Right atrium auricular region (tissue), 2 donors: Measurements from ENCODE around the gene APBA1. TPM values are rescaled to one million over a fixed set of nuclear protein-coding genes. Genes with fewer than 3 reads are reported as not detected.

Experiments
- DNase-seq: peaks from one replicate; pipeline ENCODE4 v3.0.0-alpha.2; 2019; ENCODE audit warnings: low spot score
- H3K27ac ChIP-seq, 2 donors: fragments of 200-600 bp; sonication (generic); 1 replicate in 1 of 2; 2 replicates in 1 of 2; pipeline ENCODE4 v1.5.1; 2016 to 2019
- H3K27me3 ChIP-seq, 2 donors: fragments of 200-600 bp; sonication (generic); one replicate each; pipeline versions ENCODE4 v1.5.1 to v1.6.0; 2017 to 2019
- H3K36me3 ChIP-seq: fragments of 200-600 bp; sonication (generic); one replicate; pipeline ENCODE4 v1.5.1; 2016
- H3K4me1 ChIP-seq, 2 donors: fragments of 200-600 bp; sonication (generic); one replicate each; pipeline versions ENCODE4 v1.5.1 to v1.6.0; 2017 to 2019
- H3K4me3 ChIP-seq, 2 donors: fragments of 200-600 bp; sonication (generic); 1 replicate in 1 of 2; 2 replicates in 1 of 2; pipeline ENCODE4 v1.5.1; 2017 to 2019; ENCODE audit warnings: mild to moderate bottlenecking in 1 of 2, moderate library complexity in 1 of 2
- H3K9me3 ChIP-seq, 2 donors: fragments of 200-600 bp; sonication (generic); one replicate each; pipeline ENCODE4 v1.5.1; 2019
- CTCF ChIP-seq, 2 donors: fragments of 200-600 bp; sonication (generic); IDR thresholded peaks; one replicate each; pipeline ENCODE4 v1.5.1; 2019; ENCODE audit warnings: antibody characterized with exemption in 2 of 2
- total RNA-seq, 2 donors: library from RNA; depleted of rRNA; stranded (reverse); fragments of >200 nt; gene quantifications; one replicate each; pipeline ENCODE4 v1.1.0, GENCODE V29; 2016

The APBA1 gene
- total RNA-seq, 2 donors from 2014 or later, result 5.6 to 12.1 TPM

- H3K36me3 ChIP-seq, result no peaks in the 10 kb centered on the region
- H3K4me1 ChIP-seq, result no peaks in the 10 kb centered on the region
- no peak overlapping the region for H3K4me3 ChIP-seq
- H3K9me3 ChIP-seq, result no peaks in the 10 kb centered on the region
- H3K27me3 ChIP-seq, result no peaks in the 10 kb centered on the region
- no peak for DNase-seq
- no peak for TF ChIP-seq CTCF (IDR thresholded peaks at IDR 0.05)
- H3K27ac ChIP-seq, result no peak overlapping the region
Observed at GRCh38 chr9:69519470-69520240, 152.5 kb downstream of the APBA1 start.

- TF ChIP-seq CTCF (IDR thresholded peaks at IDR 0.05), result no peak
- H3K9me3 ChIP-seq, result no peaks in the 10 kb centered on the region
- H3K4me1 ChIP-seq, result no peaks in the 10 kb centered on the region
- no peak overlapping the region for H3K27ac ChIP-seq
- H3K4me3 ChIP-seq, result no peak overlapping the region
- DNase-seq, result no peak
- no peaks in the 10 kb centered on the region for H3K36me3 ChIP-seq
- no peaks in the 10 kb centered on the region for H3K27me3 ChIP-seq
Observed at GRCh38 chr9:69516353-69517322, 155.5 kb downstream of the APBA1 start.

GRCh38 chr9:69515810-69516209 lies 156.4 kb downstream of the APBA1 start:
- Histone ChIP-seq H3K27ac (no peak overlapping the region), H3K36me3 (no peaks in the 10 kb centered on the region), H3K4me3 (no peak overlapping the region), H3K9me3 (no peaks in the 10 kb centered on the region), H3K27me3 (no peaks in the 10 kb centered on the region), H3K4me1 (no peaks in the 10 kb centered on the region)
- no peak for TF ChIP-seq CTCF (IDR thresholded peaks at IDR 0.05)
- no peak for DNase-seq

- no peak for TF ChIP-seq CTCF (IDR thresholded peaks at IDR 0.05)
- no peak for DNase-seq
- Histone ChIP-seq H3K27me3 (no peaks in the 10 kb centered on the region), H3K9me3 (no peaks in the 10 kb centered on the region), H3K36me3 (no peaks in the 10 kb centered on the region), H3K27ac (no peak overlapping the region), H3K4me1 (no peaks in the 10 kb centered on the region), H3K4me3 (no peak overlapping the region)
Observed at GRCh38 chr9:69513141-69513820, 158.9 kb downstream of the APBA1 start.

- no peak overlapping the region for H3K27ac ChIP-seq
- no peaks in the 10 kb centered on the region for H3K4me1 ChIP-seq
- no peaks in the 10 kb centered on the region for H3K36me3 ChIP-seq
- TF ChIP-seq CTCF (IDR thresholded peaks at IDR 0.05), result no peak
- DNase-seq, result no peak
- no peaks in the 10 kb centered on the region for H3K27me3 ChIP-seq
- no peaks in the 10 kb centered on the region for H3K9me3 ChIP-seq
- no peak overlapping the region for H3K4me3 ChIP-seq
Observed at GRCh38 chr9:69504058-69504457, 168.1 kb downstream of the APBA1 start.
